Transverse colon (tissue), 4 donors: ENCODE results near the gene CDO1. TPM values are rescaled to one million over a fixed set of nuclear protein-coding genes. Genes with fewer than 3 reads are reported as not detected.
"Not testable (repeated sequence)": the region's sequence is repeated elsewhere in the genome, so short reads cannot be mapped to it uniquely, and the experiment has no call there.

Experiments used
- DNase-seq: peaks from one replicate; pipeline ENCODE4 v3.0.0-alpha.2; 2019
- H3K27ac ChIP-seq, 4 donors: fragments of 200-600 bp; sonication (generic); 2 replicates each; pipeline ENCODE4 v1.5.1; 2016 to 2018; ENCODE audit warnings: inconsistent platforms in 4 of 4
- H3K27me3 ChIP-seq: fragments of 200-600 bp; sonication (generic); 2 replicates; pipeline ENCODE4 v1.5.1; 2017; ENCODE audit warnings: inconsistent platforms
- H3K36me3 ChIP-seq, 4 donors: fragments of 200-600 bp; sonication (generic); 2 replicates each; pipeline ENCODE4 v1.5.1; 2017 to 2019; ENCODE audit warnings: inconsistent platforms in 4 of 4
- H3K4me1 ChIP-seq, 4 donors: fragments of 200-600 bp; sonication (generic); 2 replicates each; pipeline ENCODE4 v1.5.1; 2017 to 2020; ENCODE audit warnings: inconsistent platforms in 4 of 4
- H3K4me3 ChIP-seq, 4 donors: fragments of 200-600 bp; sonication (generic); 1 replicate in 1 of 4; 2 replicates in 3 of 4; pipeline versions ENCODE4 v1.5.1 to v1.6.1; 2017 to 2019; ENCODE audit warnings: inconsistent platforms in 4 of 4
- H3K9me3 ChIP-seq, 2 donors: fragments of 200-600 bp; sonication (generic); 2 replicates each; pipeline ENCODE4 v1.5.1; 2017 to 2019; ENCODE audit warnings: inconsistent platforms in 2 of 2
- EP300 ChIP-seq: sonication (generic); formaldehyde crosslinking; IDR thresholded peaks from one replicate; pipeline ENCODE4 v1.6.1; 2017; ENCODE audit warnings: antibody characterized with exemption, low read depth
- POLR2A ChIP-seq: fragments of 450-650 bp; IDR thresholded peaks from one replicate; pipeline ENCODE4 v1.6.1; 2016; ENCODE audit warnings: antibody characterized with exemption, mild to moderate bottlenecking, moderate library complexity
- POLR2AphosphoS5 ChIP-seq, 3 donors: sonication (generic); formaldehyde crosslinking; IDR thresholded peaks; one replicate each; pipeline ENCODE4 v1.6.1; 2016; ENCODE audit warnings: antibody characterized with exemption in 3 of 3
- WGBS, 2 donors: methylation state at CpG; one replicate each; pipeline ENCODE4 v1.1.5; 2018; ENCODE audit warnings: low coverage in 1 of 2; 5-methylcytosine and 5-hydroxymethylcytosine counted together
- in situ Hi-C, 4 donors: fragments of 200-750 bp; cut with MboI; loops; one replicate each; pipeline versions ENCODE4 v1.15.0 to v1.15.1; 2017; ENCODE audit warnings: low sequenced_read_pairs in 3 of 4, low pct_ligation_motif_present in 1 of 4, low pct_unique_long_range_greater_than_20kb in 1 of 4
- intact Hi-C: fragments of 100-400 bp; cut with DNase I; formaldehyde crosslinking; loops from one replicate; pipeline ENCODE4 v1.15.1; 2023; ENCODE audit warnings: low total_unique reads
- total RNA-seq, 4 donors: library from RNA; depleted of rRNA; stranded (reverse); fragments of >200 nt; gene quantifications; one replicate each; pipeline ENCODE4 v1.1.0, GENCODE V29; 2016
- TF ChIP-seq, protein P1 (sequence below), 5 experiments: fragments of 200-600 bp in 3 of 5; fragments of 450-650 bp in 2 of 5; sonication (generic) in 3 of 5; IDR thresholded peaks; 1 replicate in 2 of 5; 2 replicates in 3 of 5; pipeline ENCODE4 v1.5.1; 2016 to 2017; ENCODE audit warnings: antibody characterized with exemption in 5 of 5, inconsistent platforms in 3 of 5, mild to moderate bottlenecking in 2 of 5, moderate library complexity in 1 of 5

The CDO1 gene
- total RNA-seq, 4 donors from 2014 or later = 0.40 to 10.4 (median 4.4) TPM; not detected in 1

- no peaks in the 10 kb centered on the region for H3K27me3 ChIP-seq
- H3K27ac ChIP-seq = no peak overlapping the region
- TF ChIP-seq, protein P1, sequence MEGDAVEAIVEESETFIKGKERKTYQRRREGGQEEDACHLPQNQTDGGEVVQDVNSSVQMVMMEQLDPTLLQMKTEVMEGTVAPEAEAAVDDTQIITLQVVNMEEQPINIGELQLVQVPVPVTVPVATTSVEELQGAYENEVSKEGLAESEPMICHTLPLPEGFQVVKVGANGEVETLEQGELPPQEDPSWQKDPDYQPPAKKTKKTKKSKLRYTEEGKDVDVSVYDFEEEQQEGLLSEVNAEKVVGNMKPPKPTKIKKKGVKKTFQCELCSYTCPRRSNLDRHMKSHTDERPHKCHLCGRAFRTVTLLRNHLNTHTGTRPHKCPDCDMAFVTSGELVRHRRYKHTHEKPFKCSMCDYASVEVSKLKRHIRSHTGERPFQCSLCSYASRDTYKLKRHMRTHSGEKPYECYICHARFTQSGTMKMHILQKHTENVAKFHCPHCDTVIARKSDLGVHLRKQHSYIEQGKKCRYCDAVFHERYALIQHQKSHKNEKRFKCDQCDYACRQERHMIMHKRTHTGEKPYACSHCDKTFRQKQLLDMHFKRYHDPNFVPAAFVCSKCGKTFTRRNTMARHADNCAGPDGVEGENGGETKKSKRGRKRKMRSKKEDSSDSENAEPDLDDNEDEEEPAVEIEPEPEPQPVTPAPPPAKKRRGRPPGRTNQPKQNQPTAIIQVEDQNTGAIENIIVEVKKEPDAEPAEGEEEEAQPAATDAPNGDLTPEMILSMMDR (IDR thresholded peaks at IDR 0.05) = no peak
- TF ChIP-seq POLR2AphosphoS5 (IDR thresholded peaks at IDR 0.05) (no peak), POLR2A (no peak), EP300 (no peak)
- intact Hi-C loops (no loop called here), in situ Hi-C loops (loop anchor here in 3 of 4 donors (10.0 to 25.0 kb wide), 3 partner anchors 205 to 518 kb away; partner anchors contain the start of gene TMED7 (in 1 of the 3))
- H3K9me3 ChIP-seq = no peaks in the 10 kb centered on the region
- no peak for DNase-seq
- 75 to 78% methylated on average over 5 of the region's 5 CpGs for WGBS, 2 donors
- peaks cover 0 to 7% (median 2%) of the 10 kb centered on the region in 4 donors for H3K4me1 ChIP-seq
- no peak overlapping the region for H3K4me3 ChIP-seq
- peaks cover 0 to 46% (median 8%) of the 10 kb centered on the region in 4 donors for H3K36me3 ChIP-seq
Measured at GRCh38 chr5:115829913-115830312, 13.5 kb upstream of the CDO1 start.

- no peak for DNase-seq
- H3K4me3 ChIP-seq = no peak overlapping the region
- H3K27me3 ChIP-seq = no peaks in the 10 kb centered on the region
- H3K36me3 ChIP-seq = peaks cover 0 to 29% (median 4%) of the 10 kb centered on the region in 4 donors
- TF ChIP-seq EP300 = no peak
- TF ChIP-seq, protein P1 (IDR thresholded peaks at IDR 0.05) = no peak
- TF ChIP-seq POLR2AphosphoS5 (IDR thresholded peaks at IDR 0.05) = no peak
- in situ Hi-C loops = loop anchor here in 3 of 4 donors (25.0 kb wide), 2 partner anchors 236 to 514 kb away; no protein-coding TSS in a partner anchor
- H3K4me1 ChIP-seq = peaks cover 0 to 7% (median 2%) of the 10 kb centered on the region in 4 donors
- H3K9me3 ChIP-seq = no peaks in the 10 kb centered on the region
- intact Hi-C loops = no loop called here
- no peak overlapping the region for H3K27ac ChIP-seq
- WGBS, 2 donors = 94% methylated on average over 2 to 4 of the region's 4 CpGs
Measured at GRCh38 chr5:115825948-115826347, 9.5 kb upstream of the CDO1 start.

- in situ Hi-C loops = loop anchor here in 3 of 4 donors (25.0 kb wide), 2 partner anchors 237 to 513 kb away; no protein-coding TSS in a partner anchor
- intact Hi-C loops = not testable (repeated sequence)
Measured at GRCh38 chr5:115824983-115825382, 8.5 kb upstream of the CDO1 start.

GRCh38 chr5:115820846-115821245 is 4.4 kb upstream of the CDO1 start:
- no peak overlapping the region for H3K4me3 ChIP-seq
- no peak overlapping the region for H3K27ac ChIP-seq
- WGBS, 2 donors = 73 to 86% methylated on average over 1 of the region's 1 CpG
- peaks cover 42% of the 10 kb centered on the region for H3K27me3 ChIP-seq
- no peak for TF ChIP-seq POLR2A
- TF ChIP-seq, protein P1 (IDR thresholded peaks at IDR 0.05) = no peak
- TF ChIP-seq POLR2AphosphoS5 (IDR thresholded peaks at IDR 0.05) = no peak
- TF ChIP-seq EP300 = no peak
- intact Hi-C loops = no loop called here
- DNase-seq = no peak
- in situ Hi-C loops = no loop called here
- peaks cover 0 to 10% (median 4%) of the 10 kb centered on the region in 4 donors for H3K4me1 ChIP-seq
- H3K36me3 ChIP-seq = no peaks in the 10 kb centered on the region
- no peaks in the 10 kb centered on the region for H3K9me3 ChIP-seq

More at GRCh38 chr5:115824983-115825382, 8.5 kb upstream of the CDO1 start:
- not testable (repeated sequence) for DNase-seq, H3K27ac ChIP-seq, H3K4me3 ChIP-seq, H3K9me3 ChIP-seq, H3K27me3 ChIP-seq, H3K4me1 ChIP-seq
- 92% methylated on average over 1 of the region's 1 CpG; no CpG with 5 or more reads in 1 of the 2 donors for WGBS, 2 donors
- peaks cover 0 to 20% (median 2%) of the 10 kb centered on the region in 4 donors for H3K36me3 ChIP-seq

- TF ChIP-seq EP300 (no peak), POLR2AphosphoS5 (IDR thresholded peaks at IDR 0.05) (no peak), POLR2A (no peak)
- TF ChIP-seq, protein P1 (IDR thresholded peaks at IDR 0.05) = no peak
- Histone ChIP-seq H3K36me3 (no peaks in the 10 kb centered on the region), H3K4me1 (peaks cover 0 to 16% (median 7%) of the 10 kb centered on the region in 4 donors), H3K27ac (no peak overlapping the region), H3K9me3 (no peaks in the 10 kb centered on the region), H3K4me3 (no peak overlapping the region), H3K27me3 (peaks cover 62% of the 10 kb centered on the region)
- in situ Hi-C loops = no loop called here
- intact Hi-C loops = no loop called here
- no peak for DNase-seq
- 81 to 90% methylated on average over 8 to 18 of the region's 18 CpGs for WGBS, 2 donors
Measured at GRCh38 chr5:115818821-115819220, 2.4 kb upstream of the CDO1 start.
